Activated CD4-positive, alpha-beta T cell treated with anti-CD3 and anti-CD28 coated beads, Interleukin-2, Interleukin-4, amounts not matched to agents 100 ng/mL and 50 ng/mL, durations not matched to agents 16 hours and 8 hours (primary cell): ENCODE data around the gene SERF2.
A peak's percentile ranks its signal among the peaks of the same experiment; 100 is the strongest.

Experiments
- DNase-seq: peaks from one replicate; pipeline ENCODE4 v3.0.0-alpha.2; 2020; ENCODE audit warnings: low spot score

Gene SERF2

DNA sequence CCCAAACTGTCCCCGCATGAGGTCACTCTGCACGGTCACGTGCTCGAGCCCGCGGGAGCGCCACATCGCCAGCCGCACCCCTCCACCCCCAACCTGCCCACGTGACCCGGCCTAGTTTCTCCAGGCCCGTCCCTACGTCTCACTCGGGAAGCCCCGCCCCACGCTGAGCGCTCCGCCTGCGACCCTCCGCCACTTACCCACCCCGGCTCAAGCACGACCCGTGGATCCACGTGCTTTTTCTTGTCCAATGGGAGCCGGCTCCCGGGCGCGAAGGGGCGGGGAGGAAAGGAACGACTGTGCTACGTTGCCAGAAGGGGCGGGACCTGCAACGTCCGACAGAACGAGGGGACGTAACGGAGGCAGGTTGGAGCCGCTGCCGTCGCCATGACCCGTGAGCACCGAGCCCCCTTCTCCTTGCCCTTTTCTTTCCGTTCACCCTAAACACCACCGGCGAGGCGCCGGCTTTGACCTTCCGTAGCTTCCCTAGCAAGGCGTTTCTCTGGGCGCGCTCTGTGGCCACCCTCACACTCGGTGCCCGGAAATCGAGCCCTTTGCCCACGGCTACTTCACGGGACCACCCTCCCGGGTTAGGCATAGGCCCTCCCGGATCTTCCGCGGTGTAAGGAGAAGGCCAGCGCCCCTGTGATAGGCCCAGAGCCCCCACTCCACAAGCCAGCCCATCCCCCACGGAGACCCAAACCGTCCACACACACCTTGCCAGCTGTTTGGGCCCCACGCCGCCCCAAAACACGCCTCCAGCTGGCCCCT is at the start of gene SERF2:
Gene SERF2, plus strand, starts transcription at position 328 of the 768 bp plus-strand sequence. Its CDS starts 57 bp downstream, at position 385.
- peak; percentile 100 for DNase-seq

DNA sequence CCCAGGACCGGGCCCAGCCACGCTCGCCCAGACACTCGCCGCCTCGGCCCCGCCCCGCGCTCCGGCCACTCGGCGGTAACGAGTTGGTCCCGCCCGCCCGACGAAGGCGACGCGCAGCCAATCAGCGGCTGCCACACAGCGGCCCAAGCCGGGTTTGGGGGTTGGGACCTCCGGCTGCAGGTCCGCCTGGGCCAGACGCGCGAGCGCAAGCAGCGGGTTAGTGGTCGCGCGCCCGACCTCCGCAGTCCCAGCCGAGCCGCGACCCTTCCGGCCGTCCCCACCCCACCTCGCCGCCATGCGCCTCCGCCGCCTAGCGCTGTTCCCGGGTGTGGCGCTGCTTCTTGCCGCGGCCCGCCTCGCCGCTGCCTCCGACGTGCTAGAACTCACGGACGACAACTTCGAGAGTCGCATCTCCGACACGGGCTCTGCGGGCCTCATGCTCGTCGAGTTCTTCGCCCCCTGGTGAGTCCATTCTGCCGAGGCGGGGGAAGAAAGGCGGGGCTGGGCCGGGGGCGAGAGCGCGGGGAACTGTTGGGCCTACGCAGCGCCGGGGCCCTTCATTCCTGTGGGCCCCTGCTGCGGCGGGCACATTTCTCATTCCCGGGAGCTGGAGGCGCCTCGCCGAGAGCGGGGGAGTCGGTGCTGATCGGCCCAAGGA is 45.7 kb upstream of the SERF2 start, which contains the start of gene PDIA3:
Gene PDIA3, plus strand, starts transcription at position 194 of the 658 bp plus-strand sequence. Its CDS starts 102 bp downstream, at position 296.
- DNase-seq = peak; percentile 95

DNA sequence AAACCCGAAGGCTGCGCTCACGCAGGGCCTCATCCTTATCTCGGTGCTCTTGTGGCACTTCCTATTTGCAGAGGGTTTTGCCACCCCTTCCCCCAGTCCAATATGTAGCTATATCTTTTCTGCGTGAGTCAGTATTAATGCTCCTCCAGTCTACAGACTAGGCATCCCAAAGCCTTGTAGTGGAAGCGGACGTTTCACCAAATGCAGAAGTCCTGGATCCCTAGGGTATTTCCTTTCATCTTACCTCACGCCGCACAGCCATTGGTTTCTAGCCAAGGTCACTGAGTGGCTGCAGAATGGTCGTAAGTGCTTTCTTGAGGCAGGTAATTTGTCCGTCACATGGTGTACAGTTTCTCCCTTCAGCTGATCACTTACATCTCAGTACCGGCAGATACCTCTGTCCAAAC is 45.2 kb upstream of the SERF2 start:
- DNase-seq = peak; percentile 28

DNA sequence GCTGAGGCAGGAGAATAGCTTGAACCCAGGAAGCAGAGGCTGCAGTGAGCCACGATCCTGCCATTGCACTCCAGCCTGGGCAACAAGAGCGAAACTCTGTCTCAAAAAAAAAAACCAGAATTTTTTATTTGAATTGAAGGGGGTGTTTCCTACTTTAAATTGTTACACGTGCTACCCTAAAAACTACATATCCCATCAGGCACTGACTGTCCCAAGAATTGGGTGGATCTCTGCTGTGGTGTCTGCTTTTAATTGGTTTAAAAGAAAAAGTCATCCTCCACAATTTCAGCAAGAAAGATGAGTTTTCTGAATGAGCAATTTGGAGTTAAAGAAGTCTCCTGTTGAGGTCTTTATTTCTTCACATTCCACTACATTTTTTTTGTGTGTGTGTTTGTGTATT is 43.7 kb upstream of the SERF2 start:
- peak; percentile 33 for DNase-seq

DNA sequence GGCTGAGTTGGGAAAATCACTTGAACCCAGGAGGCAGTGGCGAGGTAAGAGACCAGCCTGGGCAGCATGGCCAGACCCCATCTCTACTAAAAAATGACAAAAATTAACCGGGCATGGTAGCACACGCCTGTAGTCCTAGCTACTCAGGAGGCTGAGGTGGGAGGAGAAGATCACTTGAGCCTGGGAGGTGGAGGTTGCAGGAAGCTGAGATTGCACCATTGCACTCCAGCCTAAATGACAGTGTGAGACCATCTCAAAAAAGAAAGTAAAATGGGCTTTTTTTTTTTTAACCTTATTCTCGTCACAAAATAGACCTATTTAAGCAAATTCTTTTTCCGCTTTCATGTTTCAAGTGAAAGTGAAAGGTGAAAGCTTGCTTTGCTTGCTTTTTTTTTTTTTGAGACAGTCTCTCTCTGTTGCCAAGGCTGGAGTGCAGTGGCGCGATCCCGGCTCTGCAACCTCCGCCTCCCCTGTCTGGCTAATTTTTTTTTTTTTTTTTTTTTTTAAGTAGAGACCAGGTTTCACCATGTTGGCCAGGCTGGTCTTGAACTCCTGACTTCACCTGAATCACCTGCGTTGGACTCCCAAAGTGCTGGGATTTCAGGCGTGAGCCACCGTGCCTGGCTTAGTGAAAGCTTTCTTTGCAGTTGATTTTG is 42.3 kb upstream of the SERF2 start:
- peak; percentile 69 for DNase-seq

DNA sequence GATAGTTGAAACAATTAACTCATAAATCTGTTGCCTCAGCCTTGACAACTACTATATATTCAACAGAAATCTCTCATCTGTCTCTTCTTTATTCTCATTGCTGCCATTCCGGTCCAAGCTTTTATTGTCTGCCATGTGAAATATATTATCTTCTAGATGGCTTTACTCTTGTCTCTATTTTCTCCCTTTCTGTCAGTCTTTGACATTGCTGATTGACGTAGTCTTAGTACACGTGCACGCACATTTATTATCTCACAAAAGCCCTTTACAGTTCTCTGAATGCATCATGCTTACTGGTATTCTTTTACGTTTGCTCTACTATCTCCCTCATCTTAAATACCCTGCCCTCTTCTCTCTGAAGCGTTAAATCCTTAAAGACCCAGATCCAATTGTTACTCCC is 40.2 kb upstream of the SERF2 start:
- DNase-seq = no peak

DNA sequence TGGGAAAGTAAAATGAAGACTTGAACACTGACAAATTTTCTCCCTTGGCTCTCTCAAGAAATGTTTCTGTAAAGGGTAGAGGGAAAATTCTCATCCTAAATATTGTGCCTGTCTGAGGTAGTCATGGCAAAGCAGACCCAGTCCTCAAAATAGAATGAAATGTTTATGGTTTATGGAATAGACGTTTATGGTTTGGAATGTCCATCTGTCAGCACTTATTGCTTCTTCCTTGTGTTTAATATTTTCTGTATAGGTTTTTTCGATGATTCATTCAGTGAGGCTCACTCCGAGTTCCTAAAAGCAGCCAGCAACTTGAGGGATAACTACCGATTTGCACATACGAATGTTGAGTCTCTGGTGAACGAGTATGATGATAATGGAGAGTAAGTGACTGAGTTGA is 29.3 kb upstream of the SERF2 start:
- DNase-seq = no peak

DNA sequence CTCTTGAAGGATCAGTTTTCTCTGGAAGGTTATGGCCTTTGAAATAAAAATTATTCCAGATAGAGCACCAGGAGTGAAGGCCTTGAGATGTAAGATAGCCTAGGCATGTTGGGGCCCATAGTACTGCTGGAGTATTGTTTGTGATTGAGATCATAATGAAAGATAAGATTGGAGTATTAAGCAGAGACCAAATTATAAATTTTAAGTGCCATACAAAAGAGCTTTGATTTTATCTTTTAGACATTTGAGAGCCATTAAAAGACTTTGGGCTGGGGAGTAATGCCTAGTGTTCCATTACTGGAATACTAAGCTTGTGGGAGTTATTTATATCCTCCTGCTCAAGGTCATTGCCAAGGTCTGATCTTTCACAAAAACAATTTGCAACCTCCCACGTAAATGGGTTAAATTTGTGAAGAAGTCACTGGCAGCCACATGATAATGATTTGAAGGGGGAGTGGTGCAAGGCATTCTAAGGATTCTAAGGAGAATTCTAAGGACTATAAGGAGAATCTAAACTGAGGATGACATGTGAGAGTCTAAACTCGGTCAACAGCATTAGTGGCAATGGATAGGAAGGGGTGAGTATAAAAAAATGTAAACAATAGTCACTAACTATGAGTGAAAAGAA is 28.2 kb upstream of the SERF2 start:
- DNase-seq = no peak

DNA sequence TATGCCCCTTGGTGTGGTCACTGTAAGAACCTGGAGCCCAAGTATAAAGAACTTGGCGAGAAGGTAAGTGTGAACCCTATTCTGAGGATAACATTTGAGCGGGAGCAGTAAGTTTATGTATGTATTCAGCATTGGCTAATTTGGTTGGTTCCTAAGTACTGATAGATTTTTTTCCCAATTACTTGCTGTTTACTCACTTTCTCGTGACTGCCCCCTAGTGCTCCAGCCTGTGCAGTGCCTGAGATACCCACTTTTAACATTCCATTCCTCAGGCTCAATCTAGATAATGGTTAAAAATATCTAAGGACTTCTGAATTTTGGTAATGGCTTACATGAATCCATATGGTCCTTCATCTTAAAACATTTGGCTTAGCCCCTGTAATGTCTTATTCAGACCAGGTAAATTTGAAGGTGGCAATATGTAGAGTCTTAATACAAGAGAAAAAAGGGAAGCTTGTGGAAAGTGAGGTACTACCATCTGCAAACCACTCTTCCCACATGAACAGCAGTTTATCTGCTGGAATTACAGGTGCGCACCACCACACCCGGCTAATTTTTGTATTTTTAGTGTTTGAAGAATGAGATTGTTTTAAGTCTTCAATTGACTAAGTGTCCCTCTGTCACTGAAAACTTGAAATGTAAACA is 22.4 kb upstream of the SERF2 start:
- peak; percentile 45 for DNase-seq

DNA sequence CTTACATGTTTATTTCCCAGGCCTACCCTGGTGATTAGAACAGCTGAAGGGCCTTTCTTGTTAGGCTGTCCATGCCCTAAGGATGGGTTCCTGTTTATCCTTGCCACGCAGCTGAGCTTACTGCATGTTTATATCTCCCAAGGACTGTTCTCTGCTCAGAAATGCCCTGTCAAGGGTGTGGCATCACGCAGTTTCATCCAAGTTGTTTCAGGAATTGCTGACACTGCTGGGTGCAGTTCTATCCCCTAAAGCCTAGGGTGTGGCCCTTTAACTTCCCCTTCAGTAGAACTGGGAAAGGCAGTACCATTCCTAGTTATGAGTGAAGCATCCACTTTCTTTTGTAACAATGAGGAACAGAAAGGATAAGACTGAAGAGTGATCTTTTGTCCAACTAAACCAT is 20.3 kb upstream of the SERF2 start:
- no peak for DNase-seq

DNA sequence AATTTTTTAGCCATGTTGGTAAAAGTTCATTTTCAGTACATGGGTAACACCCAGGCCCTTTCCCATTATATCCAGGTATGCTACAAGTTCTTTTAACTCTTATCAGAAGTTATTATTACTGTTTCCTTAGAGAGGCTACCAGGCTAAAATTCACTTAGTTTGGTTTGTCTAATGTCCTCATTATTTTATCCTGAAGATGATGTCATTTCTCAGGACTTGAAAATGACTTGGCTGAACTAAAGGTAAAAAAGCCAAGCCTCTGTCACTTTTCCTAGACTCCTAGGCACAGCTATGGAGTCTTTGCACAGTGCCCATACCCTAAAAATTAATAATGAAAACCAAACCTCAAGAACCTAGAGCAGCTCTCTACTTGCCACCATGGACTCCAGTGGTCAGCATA is 19.5 kb upstream of the SERF2 start:
- no peak for DNase-seq

DNA sequence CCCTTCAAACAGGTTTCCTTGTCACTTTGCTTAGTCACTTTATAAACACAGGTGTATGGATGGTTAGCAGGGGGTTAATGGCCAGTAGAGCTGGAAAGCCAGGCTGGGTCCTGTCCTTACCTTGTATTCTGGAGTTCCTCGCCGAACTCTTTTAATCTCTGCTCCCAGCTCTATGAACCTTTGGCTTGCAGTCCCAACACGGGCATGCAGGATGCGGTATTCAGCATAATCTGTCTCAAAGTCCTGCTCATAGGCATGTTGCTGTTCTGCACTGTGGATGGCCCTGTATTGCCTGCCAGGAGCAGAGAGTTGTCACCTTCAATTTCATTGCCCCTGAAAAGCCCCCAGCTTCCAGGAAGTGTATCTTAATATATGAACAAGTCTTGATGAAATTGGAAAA is 18.1 kb upstream of the SERF2 start:
- DNase-seq = no peak

DNA sequence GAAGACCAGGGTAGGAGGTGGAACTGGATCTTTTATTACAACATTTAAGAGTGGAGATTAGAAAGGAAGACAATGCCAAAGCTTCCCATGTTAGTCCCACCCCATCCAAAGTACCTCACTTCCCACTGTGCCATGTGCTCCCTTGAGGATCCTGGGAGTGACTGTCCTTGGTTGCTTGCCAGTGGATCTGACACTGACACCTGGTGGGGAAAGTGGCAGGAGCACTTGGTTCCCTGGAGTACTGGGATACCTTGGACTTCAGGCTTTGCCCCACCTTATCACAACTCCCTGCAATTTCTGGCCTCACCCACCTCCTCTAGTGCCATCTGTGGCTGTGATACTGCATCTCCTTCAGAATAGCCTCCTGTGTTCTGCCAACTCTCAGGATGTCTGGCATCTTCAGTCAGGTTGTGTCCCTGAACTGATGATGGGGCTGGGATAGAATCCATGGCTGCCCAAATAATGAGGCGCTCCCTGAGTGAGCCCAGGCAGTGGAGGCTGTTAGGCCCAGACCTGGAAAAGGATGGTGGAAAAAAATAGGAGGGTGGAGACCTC is 16.6 kb upstream of the SERF2 start:
- DNase-seq = no peak

DNA sequence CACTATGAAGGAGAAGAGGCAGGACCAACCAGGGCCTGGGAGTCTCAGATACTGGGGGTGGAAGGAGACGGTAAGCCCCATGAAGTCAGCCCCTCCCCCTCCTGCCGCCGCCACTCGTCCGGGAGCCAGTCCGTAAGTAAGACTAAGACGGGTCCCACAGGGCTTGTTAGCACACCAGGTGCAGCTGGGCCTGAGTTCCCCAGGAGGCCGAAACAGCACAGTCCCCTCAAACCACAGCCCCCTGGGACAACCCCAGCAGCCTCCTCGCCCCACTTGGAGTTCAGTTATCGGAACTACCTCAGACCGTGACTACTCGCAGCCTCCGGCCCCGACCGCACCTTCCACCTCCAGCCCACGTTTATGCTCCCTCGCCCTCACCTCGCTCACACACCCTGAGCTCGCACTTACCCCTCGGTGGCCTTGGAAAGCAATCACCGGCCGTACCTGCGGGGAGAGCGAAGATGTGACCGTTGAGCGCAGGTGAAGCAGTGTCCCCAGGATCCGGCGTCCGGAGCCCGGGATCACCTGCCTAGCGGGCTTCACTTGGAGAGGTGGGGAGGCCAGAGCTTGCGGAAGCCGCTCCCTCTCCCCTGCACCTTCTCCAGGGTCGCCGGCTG is 15.9 kb upstream of the SERF2 start:
- no peak for DNase-seq

DNA sequence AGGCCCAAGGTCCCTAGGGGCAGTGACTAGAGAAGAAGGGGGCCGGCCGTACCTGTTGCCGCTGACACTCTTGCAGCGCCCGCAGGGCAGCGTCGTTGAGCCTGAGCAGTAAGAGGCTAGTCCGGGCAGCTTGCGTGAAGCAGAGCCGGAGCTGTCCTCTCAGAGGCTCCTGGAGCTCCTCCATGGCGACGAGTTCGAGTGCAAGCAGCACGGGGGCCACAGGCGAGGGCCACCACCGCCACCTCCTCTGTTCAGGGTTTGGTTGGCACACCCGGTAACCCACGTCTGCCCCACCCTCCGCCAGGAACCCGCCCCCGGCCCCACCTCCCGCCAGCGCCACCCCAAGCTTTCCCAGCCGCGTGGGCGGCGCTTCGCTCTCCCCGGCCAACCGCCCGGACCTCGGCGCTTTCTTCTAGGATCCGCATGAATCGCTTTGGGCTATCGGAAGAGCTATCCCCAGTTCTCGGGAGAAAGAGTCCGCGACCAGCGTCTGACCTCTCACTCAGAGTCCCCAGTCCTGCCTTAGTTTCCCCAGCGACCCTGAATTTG is 15.3 kb upstream of the SERF2 start, which contains the start of gene ELL3:
Gene ELL3, minus strand, starts transcription at position 249 of the 549 bp plus-strand sequence. Its CDS starts 65 bp downstream, at position 184.
- DNase-seq = peak; percentile 76

DNA sequence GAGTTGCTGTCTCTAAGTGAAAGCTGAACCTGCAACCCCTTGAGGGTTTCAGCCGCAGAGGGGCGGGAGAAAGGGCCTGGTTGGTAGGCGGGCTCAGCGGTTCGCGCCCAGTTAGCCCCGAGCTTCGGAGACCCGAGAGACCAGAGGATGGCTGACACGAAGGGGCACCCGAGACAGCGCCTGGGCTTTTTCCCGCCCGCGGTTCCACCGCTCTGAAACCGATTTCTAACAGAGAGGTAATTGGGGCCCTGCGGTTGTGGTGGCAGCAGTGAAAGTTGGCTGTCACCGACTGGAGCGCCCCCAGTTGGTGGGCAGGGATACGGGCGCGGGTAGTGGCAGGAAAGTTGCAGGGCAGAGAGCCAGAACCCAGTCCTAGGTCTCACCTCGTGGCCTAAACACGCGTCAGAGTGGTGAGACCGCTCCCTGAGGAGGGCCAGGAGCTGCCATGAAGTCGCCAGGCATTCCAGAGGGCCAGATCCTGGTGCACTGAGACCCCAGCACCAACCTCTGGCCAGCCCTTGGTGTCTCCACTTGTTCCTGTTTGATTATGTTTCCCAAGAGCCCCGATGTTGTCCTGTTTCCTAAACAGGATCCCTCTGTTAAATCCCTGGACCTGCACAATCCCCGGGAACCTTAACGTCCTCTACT is 14.7 kb upstream of the SERF2 start:
- peak; percentile 84 for DNase-seq

DNA sequence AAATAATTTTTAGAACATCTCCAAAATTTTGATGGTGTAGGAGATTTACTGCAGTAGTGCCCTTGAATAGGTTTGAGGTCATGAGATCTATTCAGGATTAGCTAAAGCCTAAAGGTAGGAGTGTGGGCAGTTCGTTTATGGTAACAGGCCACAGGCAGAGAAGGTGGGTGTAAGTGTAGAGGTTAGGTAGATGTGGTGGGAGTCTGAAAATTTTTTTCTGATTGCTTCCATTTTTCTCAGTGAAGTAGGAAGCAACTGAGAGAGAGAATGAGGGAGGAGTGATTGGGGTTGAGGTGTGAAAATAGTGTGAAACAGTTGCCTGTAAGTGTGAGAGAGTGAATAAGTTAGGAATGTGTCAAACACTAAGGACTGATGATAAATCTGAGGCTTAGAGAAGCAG is 13.1 kb upstream of the SERF2 start:
- no peak for DNase-seq

DNA sequence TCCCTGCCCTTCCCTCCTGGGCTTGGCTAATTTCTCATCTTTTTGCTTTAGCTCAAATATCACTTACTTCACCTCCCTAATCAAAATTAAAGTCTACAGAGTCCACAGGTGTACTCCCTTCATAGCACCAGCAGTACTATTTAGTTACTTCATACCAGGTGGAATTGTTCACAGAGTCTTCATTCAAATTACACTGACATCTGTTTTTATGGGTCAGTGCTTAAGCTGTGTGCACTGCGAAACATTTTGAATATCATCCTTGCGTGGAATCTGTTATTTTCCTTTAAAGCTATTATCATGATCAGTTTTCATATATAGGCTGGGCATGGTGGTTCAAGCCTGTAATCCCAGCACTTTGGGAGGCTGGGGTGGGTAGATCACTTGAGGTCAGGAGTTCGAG is 2.7 kb upstream of the SERF2 start:
- DNase-seq = no peak

DNA sequence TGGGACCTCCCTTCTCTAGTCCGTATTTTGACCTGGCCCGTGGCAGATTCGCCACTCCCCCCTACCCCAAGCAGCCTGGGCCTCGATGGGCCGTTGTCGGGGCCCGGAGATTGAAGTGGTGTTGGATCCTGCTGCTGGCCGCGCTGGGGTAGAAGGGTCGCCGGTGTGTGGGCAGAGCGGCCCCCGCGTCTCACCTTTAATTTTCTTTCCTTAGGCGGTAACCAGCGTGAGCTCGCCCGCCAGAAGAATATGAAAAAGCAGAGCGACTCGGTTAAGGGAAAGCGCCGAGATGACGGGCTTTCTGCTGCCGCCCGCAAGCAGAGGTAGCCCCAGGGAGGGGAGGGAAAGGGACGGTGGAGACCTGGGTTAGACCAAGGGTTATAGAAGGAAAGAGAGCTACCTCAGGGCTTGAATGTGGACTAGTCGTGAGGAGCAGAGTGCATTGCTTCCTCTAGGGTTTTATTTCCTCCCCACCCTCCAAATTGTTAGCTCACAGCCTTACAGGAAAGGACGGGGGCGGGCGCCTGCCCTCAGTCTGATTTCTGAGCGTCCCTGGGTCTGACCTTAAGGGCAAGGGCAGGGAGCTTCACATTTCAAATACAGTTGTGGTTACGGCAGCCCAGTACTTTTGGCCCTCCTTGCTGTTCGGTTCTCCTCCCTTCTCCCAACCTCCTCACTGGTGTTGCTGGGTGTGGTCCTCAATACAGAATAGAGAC is 799 bp downstream of the SERF2 start:
- DNase-seq = peak; percentile 33

DNA sequence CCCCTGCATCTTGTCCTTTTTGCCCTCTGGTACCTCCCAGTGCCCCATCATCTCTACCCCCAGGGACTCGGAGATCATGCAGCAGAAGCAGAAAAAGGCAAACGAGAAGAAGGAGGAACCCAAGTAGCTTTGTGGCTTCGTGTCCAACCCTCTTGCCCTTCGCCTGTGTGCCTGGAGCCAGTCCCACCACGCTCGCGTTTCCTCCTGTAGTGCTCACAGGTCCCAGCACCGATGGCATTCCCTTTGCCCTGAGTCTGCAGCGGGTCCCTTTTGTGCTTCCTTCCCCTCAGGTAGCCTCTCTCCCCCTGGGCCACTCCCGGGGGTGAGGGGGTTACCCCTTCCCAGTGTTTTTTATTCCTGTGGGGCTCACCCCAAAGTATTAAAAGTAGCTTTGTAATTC is 1.5 kb downstream of the SERF2 start:
- no peak for DNase-seq
